HepG2 (cell line): ENCODE results near the gene PIWIL4. TPM values are rescaled to one million over a fixed set of nuclear protein-coding genes. Genes with fewer than 3 reads are reported as not detected.

ENCODE experiments used
- ATAC-seq: fragments of 200-7000 bp; cut with Tn5 transposase; 3 replicates; pipeline ENCODE4 v1.9.1; 2020; ENCODE audit warnings: mild to moderate bottlenecking, moderate library complexity
- BruUV-seq: library from RNA; stranded (reverse); fragments of 400-500 nt; replicated peaks from 2 replicates; lab custom pipeline; 2021; lab: Mats Ljungman, UMichigan
- CTCF ChIA-PET: fragments of 300-600 bp; formaldehyde crosslinking; extraction: SDS; loops from one replicate; lab custom pipeline; 2021; ENCODE audit warnings: low total read pairs, inconsistent platforms, low intra/inter-chr PET ratio; lab: Yijun Ruan, JAX
- POLR2A ChIA-PET: fragments of 350-600 bp; sonication (Branson Sonifier 250); formaldehyde crosslinking; loops from one replicate; lab custom pipeline; 2020; ENCODE audit warnings: antibody characterized with exemption, inconsistent platforms; lab: Yijun Ruan, JAX
- DNase-seq: peaks from one replicate; pipeline ENCODE4 v3.0.0-alpha.2; 2015; ENCODE audit warnings: low spot score
- FAIRE-seq: peaks from 3 replicates; lab custom pipeline; 2011; peaks lifted over from hg19 to GRCh38; lab: Jason Lieb, UNC
- H2AFZ ChIP-seq: one replicate; pipeline ENCODE4 v1.6.1; 2011; ENCODE audit warnings: low read length, inconsistent platforms
- H3K27ac ChIP-seq: fragments of 300-600 bp; 3 replicates; pipeline ENCODE4 v1.8.0; 2011; ENCODE audit warnings: mixed run types, mild to moderate bottlenecking, mixed read lengths, low read length, inconsistent platforms; ENCODE audit not compliant: insufficient read depth; ENCODE audit errors: extremely low read length
- H3K27me3 ChIP-seq, 2 experiments: fragments of 200-600 bp in 1 of 2; 2 replicates in 1 of 2; 3 replicates in 1 of 2; pipeline versions ENCODE4 v1.6.0 to v1.8.0; 2011; ENCODE audit warnings: low read length in 2 of 2, mild to moderate bottlenecking in 2 of 2, moderate library complexity in 2 of 2, inconsistent platforms in 1 of 2; ENCODE audit not compliant: insufficient read depth in 2 of 2, control insufficient read depth in 1 of 2
- H3K36me3 ChIP-seq, 2 experiments: fragments of 200-600 bp in 1 of 2; replicated peaks in 1 of 2; 2 replicates in 1 of 2; 3 replicates in 1 of 2; pipeline versions ENCODE4 v1.5.1 to v1.8.0; 2011; ENCODE audit warnings: low read length in 2 of 2, inconsistent platforms in 1 of 2; ENCODE audit not compliant: insufficient read depth in 2 of 2, control insufficient read depth in 1 of 2
- H3K4me1 ChIP-seq: 2 replicates; pipeline ENCODE4 v1.5.1; 2012; ENCODE audit warnings: low read length, inconsistent platforms; ENCODE audit not compliant: insufficient read depth
- H3K4me2 ChIP-seq: 2 replicates; pipeline ENCODE4 v1.6.0; 2011; ENCODE audit warnings: low read depth, low read length, inconsistent platforms
- H3K4me3 ChIP-seq, 3 experiments: fragments of 200-600 bp in 1 of 3; sonication (generic), shearing (Covaris generic) in 1 of 3; replicated peaks in 1 of 3; 2 replicates each; pipeline ENCODE4 v1.5.1; 2011 to 2016; ENCODE audit warnings: low read length in 3 of 3, inconsistent platforms in 2 of 3, low read depth in 2 of 3, mild to moderate bottlenecking in 2 of 3, control low read depth in 1 of 3, mixed read lengths in 1 of 3; ENCODE audit not compliant: insufficient read depth in 1 of 3
- H3K79me2 ChIP-seq: one replicate; pipeline ENCODE4 v1.6.1; 2011; ENCODE audit warnings: low read length, inconsistent platforms; ENCODE audit not compliant: insufficient read depth
- H3K9ac ChIP-seq: 2 replicates; pipeline ENCODE4 v1.6.0; 2011; ENCODE audit warnings: mild to moderate bottlenecking, low read depth, low read length, inconsistent platforms; ENCODE audit not compliant: insufficient read depth
- H3K9me3 ChIP-seq: 2 replicates; pipeline ENCODE4 v1.5.1; 2012; ENCODE audit warnings: mild to moderate bottlenecking, low read length
- H4K20me1 ChIP-seq: 2 replicates; pipeline ENCODE4 v1.6.0; 2011; ENCODE audit warnings: inconsistent platforms, mild to moderate bottlenecking, low read length, moderate library complexity; ENCODE audit not compliant: insufficient read depth
- BHLHE40 ChIP-seq: IDR thresholded peaks from 2 replicates; pipeline ENCODE4 v1.6.1; 2011; ENCODE audit warnings: low read length, improper control_type of control experiment
- SCMH1 ChIP-seq: sonication (generic); formaldehyde crosslinking; IDR thresholded peaks from 2 replicates; pipeline ENCODE4 v1.9.0; 2021; ENCODE audit warnings: missing genetic modification reagents, mild to moderate bottlenecking, borderline replicate concordance
- SNAPC2 ChIP-seq: sonication (generic); formaldehyde crosslinking; IDR thresholded peaks from 2 replicates; pipeline ENCODE4 v1.8.1; 2022; ENCODE audit warnings: mild to moderate bottlenecking, missing genetic modification reagents
- SPEN ChIP-seq: sonication (generic); formaldehyde crosslinking; IDR thresholded peaks from 2 replicates; pipeline ENCODE4 v1.5.1; 2020; ENCODE audit warnings: low read depth, mild to moderate bottlenecking, missing genetic modification reagents
- ZNF460 ChIP-seq: sonication (generic); formaldehyde crosslinking; IDR thresholded peaks from 2 replicates; pipeline ENCODE4 v1.5.1; 2020; ENCODE audit warnings: missing genetic modification reagents, mild to moderate bottlenecking, borderline replicate concordance
- ZNF572 ChIP-seq: sonication (generic); formaldehyde crosslinking; IDR thresholded peaks from 2 replicates; pipeline ENCODE4 v1.5.1; 2020; ENCODE audit warnings: mild to moderate bottlenecking, missing genetic modification reagents
- WGBS: methylation state at CpG from one replicate; pipeline ENCODE4 v1.1.6; 2017; ENCODE audit warnings: low lambda C conversion rate; 5-methylcytosine and 5-hydroxymethylcytosine counted together
- in situ Hi-C: cut with HindIII; loops from 2 replicates; pipeline ENCODE4 v1.10.0; 2017; ENCODE audit warnings: low pct_unique_long_range_greater_than_20kb; ENCODE audit not compliant: extremely low pct_ligation_motif_present
- intact Hi-C: fragments of 100-400 bp; cut with micrococcal nuclease; formaldehyde crosslinking; loops from one replicate; pipeline ENCODE4 v1.10.0; 2022; ENCODE audit not compliant: unreplicated experiment
- polyA plus RNA-seq, 8 experiments: library from polyadenylated mRNA; depleted of rRNA in 3 of 8; stranded (reverse) in 7 of 8; unstranded in 1 of 8; fragments of >200 nt; fragmentation: Illumina TruSeq in 4 of 8; extraction: Trizol in 4 of 8; gene quantifications; 2 replicates each; pipeline versions ENCODE4 v1.2.1 to v1.2.3, GENCODE V29; 2011 to 2016; ENCODE audit warnings: low read depth in 4 of 8, missing spikeins in 1 of 8, mixed read lengths in 1 of 8; ENCODE audit not compliant: insufficient read depth in 1 of 8
- total RNA-seq, 5 experiments: library from RNA; depleted of rRNA; stranded (reverse); fragments of >200 nt; fragmentation: Illumina TruSeq; extraction: Trizol; gene quantifications; 2 replicates each; pipeline ENCODE4 v1.2.3, GENCODE V29; 2016; ENCODE audit warnings: low read depth in 1 of 5
- TF ChIP-seq, protein P1 (sequence below): sonication (generic); formaldehyde crosslinking; IDR thresholded peaks from 2 replicates; pipeline ENCODE4 v1.4.0; 2020; ENCODE audit warnings: missing genetic modification reagents
- TF ChIP-seq, protein P2 (sequence below): sonication (generic); formaldehyde crosslinking; IDR thresholded peaks from 2 replicates; pipeline ENCODE4 v1.8.1; 2023; ENCODE audit warnings: mild to moderate bottlenecking, missing genetic modification reagents

Gene PIWIL4
- total and polyA plus RNA-seq, 2 of the 13 experiments (the other 11 are each of a cell fraction or from before 2014, with no cell fraction given): 0.08 TPM; not detected in 1

DNA sequence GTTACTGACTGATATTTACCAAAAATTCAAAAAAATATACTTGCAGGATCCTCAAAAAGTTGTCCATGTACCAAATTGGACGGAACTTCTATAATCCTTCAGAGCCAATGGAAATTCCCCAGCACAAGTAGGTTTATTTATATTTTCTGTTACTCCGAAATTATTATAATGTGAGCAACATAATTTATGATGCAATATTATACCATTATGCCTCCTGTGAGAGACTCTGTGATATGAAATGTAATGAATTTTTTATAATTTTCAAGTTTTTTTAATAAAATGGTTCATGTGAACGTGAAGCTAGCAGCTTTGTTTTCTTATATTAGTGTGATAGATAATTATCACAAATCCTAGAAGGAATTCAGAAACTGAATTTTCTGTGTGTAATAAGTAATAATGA is 18.2 kb downstream of the PIWIL4 start:
- no TSS peak for BruUV-seq
- no peak overlapping the region for H3K27ac ChIP-seq
- H3K79me2 ChIP-seq: no peaks in the 10 kb centered on the region
- H3K4me3 ChIP-seq: no peak overlapping the region
- in situ Hi-C loops: no loop called here
- H3K9me3 ChIP-seq: no peaks in the 10 kb centered on the region
- intact Hi-C loops: no loop called here
- DNase-seq (no peak), ATAC-seq (no peak), FAIRE-seq (no peak)
- POLR2A ChIA-PET: no interaction called here
- CTCF ChIA-PET: no interaction called here
- no peak overlapping the region for H3K9ac ChIP-seq
- H3K36me3 ChIP-seq: no peaks in the 10 kb centered on the region
- 17% methylated on average over 3 of the region's 3 CpGs for WGBS
- TF ChIP-seq ZNF460 (CRISPR knock-in tag) (no peak), ZNF572 (no peak), SPEN (CRISPR knock-in tag) (no peak), BHLHE40 (no peak), SCMH1 (CRISPR knock-in tag) (no peak), SNAPC2 (CRISPR knock-in tag) (no peak)
- TF ChIP-seq, protein P1, sequence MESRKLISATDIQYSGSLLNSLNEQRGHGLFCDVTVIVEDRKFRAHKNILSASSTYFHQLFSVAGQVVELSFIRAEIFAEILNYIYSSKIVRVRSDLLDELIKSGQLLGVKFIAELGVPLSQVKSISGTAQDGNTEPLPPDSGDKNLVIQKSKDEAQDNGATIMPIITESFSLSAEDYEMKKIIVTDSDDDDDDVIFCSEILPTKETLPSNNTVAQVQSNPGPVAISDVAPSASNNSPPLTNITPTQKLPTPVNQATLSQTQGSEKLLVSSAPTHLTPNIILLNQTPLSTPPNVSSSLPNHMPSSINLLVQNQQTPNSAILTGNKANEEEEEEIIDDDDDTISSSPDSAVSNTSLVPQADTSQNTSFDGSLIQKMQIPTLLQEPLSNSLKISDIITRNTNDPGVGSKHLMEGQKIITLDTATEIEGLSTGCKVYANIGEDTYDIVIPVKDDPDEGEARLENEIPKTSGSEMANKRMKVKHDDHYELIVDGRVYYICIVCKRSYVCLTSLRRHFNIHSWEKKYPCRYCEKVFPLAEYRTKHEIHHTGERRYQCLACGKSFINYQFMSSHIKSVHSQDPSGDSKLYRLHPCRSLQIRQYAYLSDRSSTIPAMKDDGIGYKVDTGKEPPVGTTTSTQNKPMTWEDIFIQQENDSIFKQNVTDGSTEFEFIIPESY: no peak
- TF ChIP-seq, protein P2, sequence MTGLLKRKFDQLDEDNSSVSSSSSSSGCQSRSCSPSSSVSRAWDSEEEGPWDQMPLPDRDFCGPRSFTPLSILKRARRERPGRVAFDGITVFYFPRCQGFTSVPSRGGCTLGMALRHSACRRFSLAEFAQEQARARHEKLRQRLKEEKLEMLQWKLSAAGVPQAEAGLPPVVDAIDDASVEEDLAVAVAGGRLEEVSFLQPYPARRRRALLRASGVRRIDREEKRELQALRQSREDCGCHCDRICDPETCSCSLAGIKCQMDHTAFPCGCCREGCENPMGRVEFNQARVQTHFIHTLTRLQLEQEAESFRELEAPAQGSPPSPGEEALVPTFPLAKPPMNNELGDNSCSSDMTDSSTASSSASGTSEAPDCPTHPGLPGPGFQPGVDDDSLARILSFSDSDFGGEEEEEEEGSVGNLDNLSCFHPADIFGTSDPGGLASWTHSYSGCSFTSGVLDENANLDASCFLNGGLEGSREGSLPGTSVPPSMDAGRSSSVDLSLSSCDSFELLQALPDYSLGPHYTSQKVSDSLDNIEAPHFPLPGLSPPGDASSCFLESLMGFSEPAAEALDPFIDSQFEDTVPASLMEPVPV (CRISPR knock-in tag): no peak
- peaks cover 0 to 7% of the 10 kb centered on the region in 2 experiments; a peak in 1 of 5 replicates for H3K27me3 ChIP-seq
- no peaks in the 10 kb centered on the region for H3K4me1 ChIP-seq
- no peaks in the 10 kb centered on the region for H4K20me1 ChIP-seq
- H3K4me2 ChIP-seq: no peak overlapping the region
- no peak overlapping the region for H2AFZ ChIP-seq
